SK-N-SH treated with all-trans-retinoic acid at 6 μM for 48 hours (cell line): ENCODE results near the gene PLEKHM3.

Source experiments
- BACH2 ChIP-seq: fragments of 250-450 bp; sonication (Bioruptor Pico); IDR thresholded peaks from 2 replicates; pipeline ENCODE4 v1.9.0; 2021; ENCODE audit warnings: mild to moderate bottlenecking, borderline replicate concordance
- CSDC2 ChIP-seq: fragments of 250-450 bp; sonication (Bioruptor Pico); IDR thresholded peaks from 2 replicates; pipeline ENCODE4 v1.5.0; 2020; ENCODE audit warnings: mild to moderate bottlenecking, moderate library complexity
- ESRRG ChIP-seq: fragments of 250-450 bp; sonication (Bioruptor Pico); IDR thresholded peaks from 2 replicates; pipeline ENCODE4 v1.6.1; 2021; ENCODE audit warnings: mild to moderate bottlenecking
- GLIS3 ChIP-seq: fragments of 250-450 bp; sonication (Bioruptor Pico); IDR thresholded peaks from 2 replicates; pipeline ENCODE4 v1.5.0; 2020; ENCODE audit warnings: mild to moderate bottlenecking, moderate library complexity
- OSR1 ChIP-seq: fragments of 250-450 bp; sonication (Bioruptor Pico); IDR thresholded peaks from 2 replicates; pipeline ENCODE4 v1.8.0; 2022; ENCODE audit warnings: moderate library complexity, mild to moderate bottlenecking, inconsistent platforms
- PPARA ChIP-seq: fragments of 250-450 bp; sonication (Bioruptor Pico); IDR thresholded peaks from 2 replicates; pipeline ENCODE4 v1.5.0; 2020; ENCODE audit warnings: mild to moderate bottlenecking, borderline replicate concordance
- RARB ChIP-seq: fragments of 250-450 bp; sonication (Bioruptor Pico); IDR thresholded peaks from 2 replicates; pipeline ENCODE4 v1.8.0; 2021; ENCODE audit warnings: mild to moderate bottlenecking, moderate library complexity
- TCF4 ChIP-seq: fragments of 250-450 bp; sonication (Bioruptor Pico); IDR thresholded peaks from 2 replicates; pipeline ENCODE4 v1.8.0; 2021; ENCODE audit warnings: mild to moderate bottlenecking, moderate library complexity, borderline replicate concordance
- ZC3H10 ChIP-seq: fragments of 250-450 bp; sonication (Bioruptor Pico); IDR thresholded peaks from 2 replicates; pipeline ENCODE4 v1.5.1; 2021; ENCODE audit warnings: mild to moderate bottlenecking, moderate library complexity
- ZFP3 ChIP-seq: fragments of 250-450 bp; sonication (Bioruptor Pico); IDR thresholded peaks from 2 replicates; pipeline ENCODE4 v1.5.0; 2020; ENCODE audit warnings: mild to moderate bottlenecking, moderate library complexity
- ZFP30 ChIP-seq: fragments of 450-650 bp; formaldehyde crosslinking; IDR thresholded peaks from 2 replicates; pipeline ENCODE4 v1.5.0; 2022; ENCODE audit warnings: mild to moderate bottlenecking, moderate library complexity
- ZNF565 ChIP-seq: fragments of 450-650 bp; formaldehyde crosslinking; conservative IDR thresholded peaks from 2 replicates; pipeline ENCODE4 v1.5.0; 2020; ENCODE audit warnings: low read depth, mild to moderate bottlenecking, moderate library complexity
- TF ChIP-seq, protein P1 (sequence below): fragments of 250-450 bp; sonication (Bioruptor Pico); IDR thresholded peaks from 2 replicates; pipeline ENCODE4 v1.5.0; 2020; ENCODE audit warnings: mild to moderate bottlenecking, moderate library complexity
- TF ChIP-seq, protein P2 (sequence below): fragments of 250-450 bp; sonication (Bioruptor Pico); IDR thresholded peaks from 2 replicates; pipeline ENCODE4 v1.8.0; 2020; ENCODE audit warnings: mild to moderate bottlenecking, moderate library complexity, borderline replicate concordance

DNA sequence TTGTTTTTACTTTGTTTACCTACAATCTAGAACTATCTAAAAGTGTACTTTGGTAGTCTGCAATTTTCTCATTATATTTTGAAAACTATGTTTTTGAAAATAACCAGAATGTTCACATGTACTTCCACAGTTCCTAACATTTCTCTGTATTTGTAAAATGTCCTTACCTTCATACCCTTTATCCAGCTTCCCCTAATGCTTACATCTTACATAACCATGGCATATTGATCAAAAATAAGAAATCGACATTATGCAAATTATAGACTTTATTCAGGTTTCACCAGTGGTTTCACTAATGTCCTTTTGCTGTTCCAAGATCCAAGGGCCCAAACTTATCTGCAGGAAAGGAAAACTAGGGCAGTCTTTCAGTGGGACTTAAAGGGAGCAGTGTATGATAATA, 114.1 kb downstream of the PLEKHM3 start:
- TF ChIP-seq CSDC2 (no peak), RARB (CRISPR knock-in tag) (no peak), GLIS3 (CRISPR knock-in tag) (no peak), ZFP30 (CRISPR knock-in tag) (no peak), ZNF565 (CRISPR knock-in tag) (no peak), OSR1 (CRISPR knock-in tag) (no peak), ZC3H10 (CRISPR knock-in tag) (no peak), TCF4 (CRISPR knock-in tag) (no peak), ESRRG (CRISPR knock-in tag) (no peak), PPARA (CRISPR knock-in tag) (no peak), ZFP3 (CRISPR knock-in tag) (no peak), BACH2 (CRISPR knock-in tag) (no peak)
- TF ChIP-seq, protein P1, sequence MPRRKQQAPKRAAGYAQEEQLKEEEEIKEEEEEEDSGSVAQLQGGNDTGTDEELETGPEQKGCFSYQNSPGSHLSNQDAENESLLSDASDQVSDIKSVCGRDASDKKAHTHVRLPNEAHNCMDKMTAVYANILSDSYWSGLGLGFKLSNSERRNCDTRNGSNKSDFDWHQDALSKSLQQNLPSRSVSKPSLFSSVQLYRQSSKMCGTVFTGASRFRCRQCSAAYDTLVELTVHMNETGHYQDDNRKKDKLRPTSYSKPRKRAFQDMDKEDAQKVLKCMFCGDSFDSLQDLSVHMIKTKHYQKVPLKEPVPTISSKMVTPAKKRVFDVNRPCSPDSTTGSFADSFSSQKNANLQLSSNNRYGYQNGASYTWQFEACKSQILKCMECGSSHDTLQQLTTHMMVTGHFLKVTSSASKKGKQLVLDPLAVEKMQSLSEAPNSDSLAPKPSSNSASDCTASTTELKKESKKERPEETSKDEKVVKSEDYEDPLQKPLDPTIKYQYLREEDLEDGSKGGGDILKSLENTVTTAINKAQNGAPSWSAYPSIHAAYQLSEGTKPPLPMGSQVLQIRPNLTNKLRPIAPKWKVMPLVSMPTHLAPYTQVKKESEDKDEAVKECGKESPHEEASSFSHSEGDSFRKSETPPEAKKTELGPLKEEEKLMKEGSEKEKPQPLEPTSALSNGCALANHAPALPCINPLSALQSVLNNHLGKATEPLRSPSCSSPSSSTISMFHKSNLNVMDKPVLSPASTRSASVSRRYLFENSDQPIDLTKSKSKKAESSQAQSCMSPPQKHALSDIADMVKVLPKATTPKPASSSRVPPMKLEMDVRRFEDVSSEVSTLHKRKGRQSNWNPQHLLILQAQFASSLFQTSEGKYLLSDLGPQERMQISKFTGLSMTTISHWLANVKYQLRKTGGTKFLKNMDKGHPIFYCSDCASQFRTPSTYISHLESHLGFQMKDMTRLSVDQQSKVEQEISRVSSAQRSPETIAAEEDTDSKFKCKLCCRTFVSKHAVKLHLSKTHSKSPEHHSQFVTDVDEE (CRISPR knock-in tag), result no peak
- TF ChIP-seq, protein P2, sequence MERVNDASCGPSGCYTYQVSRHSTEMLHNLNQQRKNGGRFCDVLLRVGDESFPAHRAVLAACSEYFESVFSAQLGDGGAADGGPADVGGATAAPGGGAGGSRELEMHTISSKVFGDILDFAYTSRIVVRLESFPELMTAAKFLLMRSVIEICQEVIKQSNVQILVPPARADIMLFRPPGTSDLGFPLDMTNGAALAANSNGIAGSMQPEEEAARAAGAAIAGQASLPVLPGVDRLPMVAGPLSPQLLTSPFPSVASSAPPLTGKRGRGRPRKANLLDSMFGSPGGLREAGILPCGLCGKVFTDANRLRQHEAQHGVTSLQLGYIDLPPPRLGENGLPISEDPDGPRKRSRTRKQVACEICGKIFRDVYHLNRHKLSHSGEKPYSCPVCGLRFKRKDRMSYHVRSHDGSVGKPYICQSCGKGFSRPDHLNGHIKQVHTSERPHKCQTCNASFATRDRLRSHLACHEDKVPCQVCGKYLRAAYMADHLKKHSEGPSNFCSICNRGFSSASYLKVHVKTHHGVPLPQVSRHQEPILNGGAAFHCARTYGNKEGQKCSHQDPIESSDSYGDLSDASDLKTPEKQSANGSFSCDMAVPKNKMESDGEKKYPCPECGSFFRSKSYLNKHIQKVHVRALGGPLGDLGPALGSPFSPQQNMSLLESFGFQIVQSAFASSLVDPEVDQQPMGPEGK (CRISPR knock-in tag), result no peak
